PC-9 (cell line): ENCODE results near the gene UCN3. TPM values are rescaled to one million over a fixed set of nuclear protein-coding genes. Genes with fewer than 3 reads are reported as not detected.

Experiments used
- BruUV-seq: library from RNA; stranded (reverse); fragments of 400-500 nt; replicated peaks from 2 replicates; lab custom pipeline; 2021; lab: Mats Ljungman, UMichigan
- CTCF ChIA-PET: fragments of 300-600 bp; sonication (Branson Sonifier 250); formaldehyde crosslinking; loops from one replicate; lab custom pipeline; 2022; ENCODE audit warnings: antibody characterized with exemption; lab: Charles Lee
- POLR2A ChIA-PET: fragments of 300-600 bp; sonication (Branson Sonifier 250); formaldehyde crosslinking; loops from one replicate; lab custom pipeline; 2022; ENCODE audit warnings: antibody characterized with exemption; ENCODE audit not compliant: unreplicated experiment; lab: Charles Lee
- DNase-seq, 2 experiments: peaks; one replicate each; pipeline versions ENCODE4 v3.0.0 to v3.0.0-alpha.2; 2015 to 2022; ENCODE audit warnings: mixed read lengths in 1 of 2
- H2AFZ ChIP-seq: fragments of 200-600 bp; sonication (generic); 2 replicates; pipeline ENCODE4 v1.8.1; 2017; ENCODE audit warnings: antibody characterized with exemption
- H3F3A ChIP-seq: fragments of 200-600 bp; sonication (generic); 2 replicates; pipeline ENCODE4 v1.8.1; 2017; ENCODE audit warnings: antibody characterized with exemption, mild to moderate bottlenecking, low read depth; ENCODE audit not compliant: insufficient read depth
- H3K27ac ChIP-seq: fragments of 200-600 bp; sonication (generic); 2 replicates; pipeline ENCODE4 v1.6.1; 2016; ENCODE audit warnings: mixed run types
- H3K27me3 ChIP-seq: fragments of 200-600 bp; sonication (generic); 2 replicates; pipeline ENCODE4 v1.6.1; 2016; ENCODE audit warnings: low read depth, mixed run types; ENCODE audit not compliant: insufficient read depth
- H3K36me3 ChIP-seq: fragments of 200-600 bp; sonication (generic); 2 replicates; pipeline ENCODE4 v1.6.1; 2016; ENCODE audit warnings: low read depth, mixed run types
- H3K4me1 ChIP-seq: fragments of 200-600 bp; sonication (generic); replicated peaks from 2 replicates; pipeline ENCODE4 v1.6.1; 2016; ENCODE audit warnings: mixed run types; ENCODE audit not compliant: insufficient read depth
- H3K4me2 ChIP-seq: fragments of 200-600 bp; sonication (generic); 2 replicates; pipeline ENCODE4 v1.6.1; 2017; ENCODE audit warnings: mixed run types
- H3K4me3 ChIP-seq: fragments of 200-600 bp; sonication (generic); 2 replicates; pipeline ENCODE4 v1.6.1; 2016; ENCODE audit warnings: mixed run types
- H3K79me2 ChIP-seq: fragments of 200-600 bp; sonication (generic); 2 replicates; pipeline ENCODE4 v1.6.1; 2017; ENCODE audit warnings: low read depth, mixed run types
- H3K9me2 ChIP-seq: fragments of 200-600 bp; sonication (generic); 2 replicates; pipeline ENCODE4 v1.8.1; 2017; ENCODE audit warnings: mild to moderate bottlenecking; ENCODE audit not compliant: insufficient read depth
- H3K9me3 ChIP-seq: fragments of 200-600 bp; sonication (generic); 2 replicates; pipeline ENCODE4 v1.8.1; 2016; ENCODE audit warnings: low read depth; ENCODE audit not compliant: insufficient read depth
- H4K20me1 ChIP-seq: fragments of 200-600 bp; sonication (generic); 2 replicates; pipeline ENCODE4 v1.8.1; 2017; ENCODE audit not compliant: insufficient read depth
- CTCF ChIP-seq: fragments of 200-600 bp; sonication (generic); conservative IDR thresholded peaks from 2 replicates; pipeline ENCODE4 v1.6.1; 2017; ENCODE audit warnings: mixed run types, antibody characterized with exemption, mild to moderate bottlenecking, moderate library complexity
- EZH2 ChIP-seq: fragments of 200-600 bp; sonication (generic); IDR thresholded peaks from 2 replicates; pipeline ENCODE4 v1.8.0; 2017; ENCODE audit warnings: antibody characterized with exemption, low read depth
- intact Hi-C: fragments of 100-400 bp; cut with micrococcal nuclease; formaldehyde crosslinking; loops from one replicate; pipeline ENCODE4 v1.10.0; 2022; ENCODE audit not compliant: unreplicated experiment
- total RNA-seq: library from RNA; stranded (reverse); gene quantifications from 2 replicates; pipeline ENCODE4 v1.2.3, GENCODE V29; 2021

The UCN3 gene
- total RNA-seq, 1 experiment from 2014 or later: not detected

- Histone ChIP-seq H3K9me2 (no peaks in the 10 kb centered on the region), H3K36me3 (no peaks in the 10 kb centered on the region), H3K4me3 (no peak overlapping the region), H3K4me2 (no peak overlapping the region), H3K27ac (no peak overlapping the region), H2AFZ (no peak overlapping the region), H3F3A (no peaks in the 10 kb centered on the region), H3K4me1 (no peaks in the 10 kb centered on the region), H3K9me3 (peaks cover 3% of the 10 kb centered on the region; the same call in 1 of the 2 replicates), H3K27me3 (no peaks in the 10 kb centered on the region), H4K20me1 (no peaks in the 10 kb centered on the region), H3K79me2 (no peaks in the 10 kb centered on the region)
- intact Hi-C loops: loop anchor here (10.0 kb wide), 1 partner anchor 370 kb away; no protein-coding TSS in a partner anchor
- CTCF ChIA-PET: no interaction called here
- no peak for DNase-seq
- no TSS peak for BruUV-seq
- TF ChIP-seq EZH2 (no peak), CTCF (no peak)
- POLR2A ChIA-PET: no interaction called here
These were observed 20.5 kb downstream of the UCN3 start for GRCh38 chr10:5385224-5385623.

- no TSS peak for BruUV-seq
- H3K9me3 ChIP-seq: peaks cover 13% of the 10 kb centered on the region
- ChIA-PET CTCF (no interaction called here), POLR2A (interaction anchor here (0.6 kb wide), 1 partner anchor 53 kb away, joined by 7 read pairs; no protein-coding TSS in a partner anchor)
- no peaks in the 10 kb centered on the region for H3K36me3 ChIP-seq
- no peak for TF ChIP-seq CTCF
- no peak for TF ChIP-seq EZH2
- intact Hi-C loops: loop anchor here (10.0 kb wide), 1 partner anchor 372 kb away; no protein-coding TSS in a partner anchor
- no peak for DNase-seq
- H3K4me2 ChIP-seq: no peak overlapping the region
- no peaks in the 10 kb centered on the region for H3K27me3 ChIP-seq
- no peaks in the 10 kb centered on the region for H3K9me2 ChIP-seq
- no peaks in the 10 kb centered on the region for H3K4me1 ChIP-seq
- H3K79me2 ChIP-seq: no peaks in the 10 kb centered on the region
- no peak overlapping the region for H3K27ac ChIP-seq
- no peaks in the 10 kb centered on the region for H3F3A ChIP-seq
- no peak overlapping the region for H3K4me3 ChIP-seq
- H4K20me1 ChIP-seq: no peaks in the 10 kb centered on the region
- H2AFZ ChIP-seq: no peak overlapping the region
These were observed 22.4 kb downstream of the UCN3 start for GRCh38 chr10:5387169-5387568.

DNA sequence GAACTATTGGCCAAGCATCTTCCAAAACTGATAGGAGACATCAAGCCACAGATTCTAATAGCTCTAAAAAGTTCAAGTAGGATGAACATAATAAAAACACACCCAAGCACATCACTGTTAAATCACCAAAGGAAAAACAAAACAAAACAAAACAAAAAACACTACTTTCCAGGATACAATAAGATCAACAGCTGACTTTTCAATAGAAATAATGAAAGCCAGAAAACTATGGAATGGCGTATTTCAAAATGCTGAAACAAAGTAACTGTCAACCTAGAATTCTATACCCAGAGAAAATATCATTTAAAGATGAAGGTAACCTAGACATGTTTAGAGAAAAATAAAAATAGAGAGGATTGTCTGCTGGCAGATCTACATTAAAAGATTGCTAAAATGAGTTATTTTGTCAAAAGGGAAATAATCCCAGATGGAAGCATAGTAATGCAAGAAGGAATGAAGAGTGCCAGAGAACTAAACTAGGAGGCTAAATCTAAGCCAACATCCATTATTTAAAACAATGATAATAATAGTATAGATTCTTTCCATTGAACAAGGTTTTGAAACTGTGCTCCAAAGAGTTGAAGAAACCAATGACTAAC lies 25.9 kb downstream of the UCN3 start:
- no TSS peak for BruUV-seq
- Histone ChIP-seq H3K9me2 (no peaks in the 10 kb centered on the region), H3K79me2 (no peaks in the 10 kb centered on the region), H3K4me2 (no peak overlapping the region), H4K20me1 (no peaks in the 10 kb centered on the region), H3K4me3 (no peak overlapping the region), H3K36me3 (no peaks in the 10 kb centered on the region), H3K4me1 (no peaks in the 10 kb centered on the region), H3F3A (no peaks in the 10 kb centered on the region), H3K27me3 (no peaks in the 10 kb centered on the region), H3K27ac (no peak overlapping the region), H2AFZ (no peak overlapping the region), H3K9me3 (peaks cover 13% of the 10 kb centered on the region)
- CTCF ChIA-PET: no interaction called here
- no peak for DNase-seq
- POLR2A ChIA-PET: no interaction called here
- intact Hi-C loops: no loop called here
- TF ChIP-seq CTCF (no peak), EZH2 (no peak)
